Type B pancreatic cell (in vitro differentiated cells): Measurements from ENCODE around the gene SLC12A3. TPM values are rescaled to one million over a fixed set of nuclear protein-coding genes. Genes with fewer than 3 reads are reported as not detected.

Experiments used
- DNase-seq: peaks from one replicate; pipeline ENCODE4 v3.0.0; 2021; ENCODE audit warnings: mixed read lengths; ENCODE audit not compliant: unreplicated experiment; ENCODE audit errors: extremely low spot score
- H3K27ac Mint-ChIP-seq: 2 replicates; pipeline ENCODE4 v1.8.0; 2021; ENCODE audit warnings: mild to moderate bottlenecking, mixed read lengths
- H3K27me3 Mint-ChIP-seq: 2 replicates; pipeline ENCODE4 v1.8.0; 2021; ENCODE audit warnings: mixed read lengths
- H3K36me3 Mint-ChIP-seq: 2 replicates; pipeline ENCODE4 v1.8.0; 2021; ENCODE audit warnings: mixed read lengths
- H3K4me1 Mint-ChIP-seq: one replicate; pipeline ENCODE4 v1.8.0; 2021; ENCODE audit warnings: mixed read lengths; ENCODE audit not compliant: unreplicated experiment
- H3K4me3 Mint-ChIP-seq: 2 replicates; pipeline ENCODE4 v1.8.0; 2021; ENCODE audit warnings: mild to moderate bottlenecking, mixed read lengths
- H3K9me3 Mint-ChIP-seq: 2 replicates; pipeline ENCODE4 v1.8.0; 2021; ENCODE audit warnings: mixed read lengths
- CTCF ChIP-seq: fragments of 200-600 bp; sonication (generic); conservative IDR thresholded peaks from 2 replicates; pipeline ENCODE4 v1.5.0; 2021; ENCODE audit warnings: antibody characterized with exemption, mild to moderate bottlenecking
- total RNA-seq: library from RNA; stranded (reverse); gene quantifications from 2 replicates; pipeline ENCODE4 v1.2.1, GENCODE V29; 2021; ENCODE audit warnings: low replicate concordance

The SLC12A3 gene
- total RNA-seq, 1 donor from 2014 or later = 0.31 TPM

GRCh38 chr16:56919099-56919800 lies 54.2 kb downstream of the SLC12A3 start:
- H3K9me3 Mint-ChIP-seq = peaks cover 8% of the 10 kb centered on the region
- H3K27ac Mint-ChIP-seq = peak overlapping the region; percentile 90
- H3K27me3 Mint-ChIP-seq = no peaks in the 10 kb centered on the region
- DNase-seq = no peak
- H3K4me3 Mint-ChIP-seq = peak overlapping the region; percentile 49
- TF ChIP-seq CTCF = no peak
- peaks cover 4% of the 10 kb centered on the region for H3K36me3 Mint-ChIP-seq
- H3K4me1 Mint-ChIP-seq = peaks cover 37% of the 10 kb centered on the region

- peaks cover 33% of the 10 kb centered on the region for H3K4me1 Mint-ChIP-seq
- peaks cover 8% of the 10 kb centered on the region for H3K9me3 Mint-ChIP-seq
- no peak for DNase-seq
- no peak for TF ChIP-seq CTCF
- no peaks in the 10 kb centered on the region for H3K27me3 Mint-ChIP-seq
- peaks cover 4% of the 10 kb centered on the region for H3K36me3 Mint-ChIP-seq
- peak overlapping the region; percentile 54 for H3K27ac Mint-ChIP-seq
- no peak overlapping the region for H3K4me3 Mint-ChIP-seq
Observed at GRCh38 chr16:56921571-56921970, 56.6 kb downstream of the SLC12A3 start.

- Mint-ChIP-seq H3K27ac (peak overlapping the region; percentile 6), H3K4me3 (no peak overlapping the region), H3K4me1 (peaks cover 22% of the 10 kb centered on the region), H3K27me3 (no peaks in the 10 kb centered on the region), H3K36me3 (no peaks in the 10 kb centered on the region), H3K9me3 (peaks cover 8% of the 10 kb centered on the region)
- no peak for DNase-seq
- no peak for TF ChIP-seq CTCF
Observed at GRCh38 chr16:56923481-56924091, 58.6 kb downstream of the SLC12A3 start.

- Mint-ChIP-seq H3K4me1 (no peaks in the 10 kb centered on the region), H3K27me3 (no peaks in the 10 kb centered on the region), H3K4me3 (no peak overlapping the region), H3K36me3 (no peaks in the 10 kb centered on the region), H3K9me3 (no peaks in the 10 kb centered on the region), H3K27ac (no peak overlapping the region)
- no peak for TF ChIP-seq CTCF
- DNase-seq = no peak
Observed at GRCh38 chr16:56927471-56927870, 62.5 kb downstream of the SLC12A3 start.

- DNase-seq = no peak
- TF ChIP-seq CTCF = no peak
- H3K9me3 Mint-ChIP-seq = no peaks in the 10 kb centered on the region
- H3K27me3 Mint-ChIP-seq = no peaks in the 10 kb centered on the region
- H3K27ac Mint-ChIP-seq = no peak overlapping the region
- H3K4me3 Mint-ChIP-seq = no peak overlapping the region
- peaks cover 5% of the 10 kb centered on the region for H3K36me3 Mint-ChIP-seq
- peaks cover 8% of the 10 kb centered on the region for H3K4me1 Mint-ChIP-seq
Observed at GRCh38 chr16:56929639-56930038, 64.6 kb downstream of the SLC12A3 start.
